Kidney (tissue), 14 donors: Measurements from ENCODE around the gene GATA1. TPM values are rescaled to one million over a fixed set of nuclear protein-coding genes. Genes with fewer than 3 reads are reported as not detected.

Experiments
- DNase-seq, 5 donors: peaks; one replicate each; pipeline ENCODE4 v3.0.0-alpha.2; 2013 to 2020
- FAIRE-seq: peaks from 2 replicates; lab custom pipeline; 2012; peaks lifted over from hg19 to GRCh38; lab: Jason Lieb, UNC
- H3K27ac ChIP-seq, 2 donors: one replicate each; pipeline ENCODE4 v1.7.0; 2013; ENCODE audit warnings: low read depth in 2 of 2, low read length in 2 of 2, inconsistent platforms in 1 of 2
- H3K27me3 ChIP-seq: one replicate; pipeline ENCODE4 v1.7.1; 2013; ENCODE audit warnings: low read length, inconsistent platforms; ENCODE audit not compliant: control insufficient read depth, insufficient read depth
- H3K36me3 ChIP-seq, 3 donors: one replicate each; pipeline versions ENCODE4 v1.7.0 to v1.7.1; 2013; ENCODE audit warnings: low read length in 3 of 3, control low read depth in 1 of 3, inconsistent platforms in 1 of 3; ENCODE audit not compliant: insufficient read depth in 3 of 3, control insufficient read depth in 2 of 3
- H3K4me1 ChIP-seq, 3 donors: one replicate each; pipeline versions ENCODE4 v1.7.0 to v1.7.1; 2013; ENCODE audit warnings: low read length in 3 of 3, inconsistent platforms in 1 of 3, low read depth in 1 of 3; ENCODE audit not compliant: control insufficient read depth in 2 of 3, insufficient read depth in 2 of 3
- H3K4me3 ChIP-seq, 3 donors: one replicate each; pipeline versions ENCODE4 v1.7.0 to v1.8.1; 2013; ENCODE audit warnings: low read length in 3 of 3, control low read depth in 1 of 3, inconsistent platforms in 1 of 3
- H3K9ac ChIP-seq, 3 donors: one replicate each; pipeline versions ENCODE4 v1.7.0 to v1.7.1; 2013; ENCODE audit warnings: low read length in 3 of 3, control low read depth in 1 of 3, inconsistent platforms in 1 of 3
- H3K9me3 ChIP-seq, 3 donors: one replicate each; pipeline versions ENCODE4 v1.7.0 to v1.7.1; 2013; ENCODE audit warnings: low read length in 3 of 3, control low read depth in 1 of 3, inconsistent platforms in 1 of 3; ENCODE audit not compliant: control insufficient read depth in 2 of 3, insufficient read depth in 1 of 3
- CTCF ChIP-seq: IDR thresholded peaks from 3 replicates; pipeline ENCODE4 v1.5.1; 2012; ENCODE audit warnings: mild to moderate bottlenecking, moderate library complexity, borderline replicate concordance; ENCODE audit not compliant: insufficient read depth; ENCODE audit errors: extremely low read depth
- intact Hi-C: fragments of 100-400 bp; cut with DNase I; formaldehyde crosslinking; loops from one replicate; pipeline ENCODE4 v1.11.1; 2022
- polyA plus RNA-seq: library from polyadenylated mRNA; stranded (reverse); fragments of 350-450 nt; fragmentation: Illumina TruSeq; extraction: RNeasy Lipid Tissue Mini Kit (QIAGEN cat#74804); gene quantifications from one replicate; pipeline ENCODE4 v1.2.3, GENCODE V29; 2014; ENCODE audit warnings: low read depth, low replicate concordance; ENCODE audit not compliant: insufficient read depth
- total RNA-seq: library from RNA; stranded (reverse); fragmentation: NEBNext Ultra II Directional; extraction: Animal tissue kit (Norgen Biotek cat#: 25700); gene quantifications from one replicate; pipeline ENCODE4 v1.2.1, GENCODE V29; 2021
- donor health status: control.
- donor health status: control.
- donor health status: control.
- donor health status: control.
- donor health status: control.
- donor health status: DM: yes; HTN: yes; CAD: no.
- donor health status: Normal renal cell carcinoma (clear cell type).

GATA1 gene
- total and polyA plus RNA-seq, 2 donors from 2014 or later = 0.60 TPM; not detected in 1

GRCh38 chrX:48813644-48814043, 27.3 kb downstream of the GATA1 start:
- Histone ChIP-seq H3K36me3 (peaks cover 0 to 8% (median 5%) of the 10 kb centered on the region in 3 donors), H3K27me3 (no peaks in the 10 kb centered on the region), H3K4me3 (no peak overlapping the region), H3K4me1 (no peaks in the 10 kb centered on the region), H3K9ac (no peak overlapping the region), H3K27ac (no peak overlapping the region), H3K9me3 (no peaks in the 10 kb centered on the region)
- DNase-seq = no peak
- FAIRE-seq = no peak
- intact Hi-C loops = no loop called here
- TF ChIP-seq CTCF = no peak

GRCh38 chrX:48814722-48815121, 28.3 kb downstream of the GATA1 start:
- FAIRE-seq (no peak), DNase-seq (no peak)
- intact Hi-C loops = no loop called here
- Histone ChIP-seq H3K36me3 (peaks cover 0 to 9% (median 8%) of the 10 kb centered on the region in 3 donors), H3K4me1 (no peaks in the 10 kb centered on the region), H3K9me3 (no peaks in the 10 kb centered on the region), H3K27ac (no peak overlapping the region), H3K4me3 (no peak overlapping the region), H3K9ac (no peak overlapping the region), H3K27me3 (no peaks in the 10 kb centered on the region)
- no peak for TF ChIP-seq CTCF

GRCh38 chrX:48815266-48815665, 28.9 kb downstream of the GATA1 start:
- H3K4me1 ChIP-seq = no peaks in the 10 kb centered on the region
- H3K4me3 ChIP-seq = no peak overlapping the region
- peak in 1 of 5 donors; percentile 46 for DNase-seq
- no peaks in the 10 kb centered on the region for H3K9me3 ChIP-seq
- no peaks in the 10 kb centered on the region for H3K27me3 ChIP-seq
- intact Hi-C loops = no loop called here
- H3K9ac ChIP-seq = no peak overlapping the region
- no peak overlapping the region for H3K27ac ChIP-seq
- peaks cover 0 to 9% (median 8%) of the 10 kb centered on the region in 3 donors for H3K36me3 ChIP-seq
- no peak for FAIRE-seq
- no peak for TF ChIP-seq CTCF
